ENCODE results near the gene PPID. TPM values are rescaled to one million over a fixed set of nuclear protein-coding genes. Genes with fewer than 3 reads are reported as not detected.

The PPID gene
- total RNA-seq, 1 experiment from 2014 or later: 53.5 TPM

DNA sequence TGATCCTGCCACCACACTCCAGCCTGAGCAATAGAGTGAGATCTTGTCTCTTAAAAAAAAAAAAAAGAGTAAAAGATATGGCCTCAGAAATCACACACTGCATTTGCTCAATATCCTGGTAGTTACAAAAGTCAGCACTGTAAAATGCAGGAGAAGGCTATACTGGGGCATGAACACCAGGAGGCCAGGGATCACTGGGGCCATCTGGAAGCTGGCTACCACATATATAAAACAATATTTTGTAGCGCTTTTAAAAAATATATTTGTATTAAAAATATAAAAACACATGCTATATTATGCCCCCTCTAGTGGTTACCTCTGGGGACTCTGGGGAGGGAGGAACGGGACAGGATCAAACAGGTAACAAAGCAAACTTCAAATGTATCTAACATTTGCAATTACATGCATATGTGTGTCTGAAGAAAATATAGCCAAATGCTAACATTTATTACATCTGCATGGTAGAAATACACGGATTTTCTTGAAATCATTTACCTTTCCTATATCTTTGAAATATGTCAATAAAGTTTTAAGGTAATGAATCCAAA lies 55.5 kb downstream of the PPID start:
- peaks cover 21 to 34% (median 26%) of the 10 kb centered on the region in 3 experiments for H3K36me3 Mint-ChIP-seq (ENCODE audit: insufficient read depth in 1 of 3, low read depth in 3 of 3)
- WGBS (ENCODE audit: extremely low coverage, insufficient read length, low lambda C conversion rate): no CpG with 5 or more reads among the region's 3 CpGs
- Histone ChIP-seq H3K4me1 (ENCODE audit: insufficient read depth, low read length) (no peaks in the 10 kb centered on the region), H4K91ac (ENCODE audit: insufficient read length, low read depth, low read length) (no peak overlapping the region), H3K9ac (ENCODE audit: extremely low read depth, insufficient read length, low read length) (no peak overlapping the region), H3T11ph (ENCODE audit: low read length) (no peak overlapping the region), H3K79me2 (ENCODE audit: insufficient read depth, low read length) (peaks cover 5% of the 10 kb centered on the region; the same call in 1 of the 2 replicates), H3K4me2 (ENCODE audit: insufficient read depth, insufficient read length, low read length) (no peak overlapping the region), H3K27me3 (ENCODE audit: insufficient read depth, low read length) (no peaks in the 10 kb centered on the region), H2AK5ac (ENCODE audit: insufficient read length, low read length) (no peak overlapping the region), H3K23me2 (ENCODE audit: insufficient read length, low read depth, low read length, poor library complexity, severe bottlenecking) (peaks cover 12% of the 10 kb centered on the region), H4K8ac (replicated peaks; ENCODE audit: insufficient read length, low read depth, low read length) (no peak overlapping the region), H3K4ac (ENCODE audit: low read depth, low read length) (no peak overlapping the region), H4K5ac (ENCODE audit: insufficient read length, low read depth, low read length) (no peak overlapping the region), H2BK120ac (ENCODE audit: low read depth, low read length, poor library complexity, severe bottlenecking) (no peak overlapping the region), H2AFZ (ENCODE audit: low read length) (no peak overlapping the region), H2BK15ac (ENCODE audit: low read depth, low read length) (no peak overlapping the region), H2BK12ac (ENCODE audit: insufficient read length, low read depth, low read length) (no peak overlapping the region), H3K56ac (ENCODE audit: insufficient read length, low read depth, low read length) (no peak overlapping the region), H3K27ac (ENCODE audit: insufficient read length, low read depth, low read length) (no peak overlapping the region), H3K9me3 (ENCODE audit: control insufficient read depth, low read depth, low read length) (no peaks in the 10 kb centered on the region), H2BK5ac (ENCODE audit: insufficient read length, low read length) (no peak overlapping the region), H3K18ac (ENCODE audit: insufficient read length, low read depth, low read length) (no peak overlapping the region), H2BK20ac (ENCODE audit: low read depth, low read length, poor library complexity, severe bottlenecking) (no peak overlapping the region), H4K20me1 (ENCODE audit: control insufficient read depth, insufficient read depth, insufficient read length) (no peaks in the 10 kb centered on the region), H3K79me1 (ENCODE audit: insufficient read depth, low read depth, low read length, poor library complexity, severe bottlenecking) (peaks cover 3% of the 10 kb centered on the region), H3K23ac (ENCODE audit: insufficient read length, low read depth, low read length) (no peak overlapping the region), H3K14ac (ENCODE audit: insufficient read depth, low read length) (no peak overlapping the region)
- H3K4me1 Mint-ChIP-seq: peaks cover 10 to 13% of the 10 kb centered on the region in 2 experiments
- DNase-seq: no peak
- no peak overlapping the region for H3K4me3 Mint-ChIP-seq
- H3K27me3 Mint-ChIP-seq (ENCODE audit: low read depth): no peaks in the 10 kb centered on the region; the same call in none of the 2 replicates
- H3K9me3 Mint-ChIP-seq: peaks cover 0 to 4% of the 10 kb centered on the region in 2 experiments; a peak in 1 of 5 replicates
- no peak overlapping the region for H3K27ac Mint-ChIP-seq
- TF ChIP-seq, protein P1, sequence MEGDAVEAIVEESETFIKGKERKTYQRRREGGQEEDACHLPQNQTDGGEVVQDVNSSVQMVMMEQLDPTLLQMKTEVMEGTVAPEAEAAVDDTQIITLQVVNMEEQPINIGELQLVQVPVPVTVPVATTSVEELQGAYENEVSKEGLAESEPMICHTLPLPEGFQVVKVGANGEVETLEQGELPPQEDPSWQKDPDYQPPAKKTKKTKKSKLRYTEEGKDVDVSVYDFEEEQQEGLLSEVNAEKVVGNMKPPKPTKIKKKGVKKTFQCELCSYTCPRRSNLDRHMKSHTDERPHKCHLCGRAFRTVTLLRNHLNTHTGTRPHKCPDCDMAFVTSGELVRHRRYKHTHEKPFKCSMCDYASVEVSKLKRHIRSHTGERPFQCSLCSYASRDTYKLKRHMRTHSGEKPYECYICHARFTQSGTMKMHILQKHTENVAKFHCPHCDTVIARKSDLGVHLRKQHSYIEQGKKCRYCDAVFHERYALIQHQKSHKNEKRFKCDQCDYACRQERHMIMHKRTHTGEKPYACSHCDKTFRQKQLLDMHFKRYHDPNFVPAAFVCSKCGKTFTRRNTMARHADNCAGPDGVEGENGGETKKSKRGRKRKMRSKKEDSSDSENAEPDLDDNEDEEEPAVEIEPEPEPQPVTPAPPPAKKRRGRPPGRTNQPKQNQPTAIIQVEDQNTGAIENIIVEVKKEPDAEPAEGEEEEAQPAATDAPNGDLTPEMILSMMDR (conservative IDR thresholded peaks at IDR 0.05): peak; percentile 76
